ENCODE measurements around the gene ATP11B.
A peak's percentile ranks its signal among the peaks of the same experiment; 100 is the strongest.

The ATP11B gene

GRCh38 chr3:182902236-182902635, 108.9 kb downstream of the ATP11B start:
- no peak for DNase-seq (ENCODE audit: low spot score)
- TF ChIP-seq CTCF (IDR thresholded peaks at IDR 0.05; ENCODE audit: extremely low read depth, missing control alignments) = no peak

GRCh38 chr3:182904164-182904563, 110.9 kb downstream of the ATP11B start:
- no peak for DNase-seq (ENCODE audit: low spot score)
- no peak for TF ChIP-seq CTCF (IDR thresholded peaks at IDR 0.05; ENCODE audit: extremely low read depth, missing control alignments)

- no peak for TF ChIP-seq CTCF (IDR thresholded peaks at IDR 0.05; ENCODE audit: extremely low read depth, missing control alignments)
- no peak for DNase-seq (ENCODE audit: low spot score)
Measured at GRCh38 chr3:182905623-182906022, 112.3 kb downstream of the ATP11B start.

GRCh38 chr3:182906036-182906435, 112.7 kb downstream of the ATP11B start:
- no peak for TF ChIP-seq CTCF (IDR thresholded peaks at IDR 0.05; ENCODE audit: extremely low read depth, missing control alignments)
- no peak for DNase-seq (ENCODE audit: low spot score)

GRCh38 chr3:182908471-182908870, 115.2 kb downstream of the ATP11B start:
- TF ChIP-seq CTCF (IDR thresholded peaks at IDR 0.05; ENCODE audit: extremely low read depth, missing control alignments) = no peak
- DNase-seq (ENCODE audit: low spot score) = no peak

- no peak for TF ChIP-seq CTCF (IDR thresholded peaks at IDR 0.05; ENCODE audit: extremely low read depth, missing control alignments)
- DNase-seq (ENCODE audit: low spot score) = peak; percentile 22
Measured at GRCh38 chr3:182909318-182910040, 116.2 kb downstream of the ATP11B start.

GRCh38 chr3:182910936-182911781, 117.9 kb downstream of the ATP11B start:
- no peak for TF ChIP-seq CTCF (IDR thresholded peaks at IDR 0.05; ENCODE audit: extremely low read depth, missing control alignments)
- DNase-seq (ENCODE audit: low spot score) = no peak
